Left renal pelvis (tissue), 4 donors: ENCODE data around the gene ANKRD31. TPM values are rescaled to one million over a fixed set of nuclear protein-coding genes. Genes with fewer than 3 reads are reported as not detected.

ENCODE experiments used
- DNase-seq, 4 donors: peaks; one replicate each; pipeline ENCODE4 v3.0.0-alpha.2; 2013; ENCODE audit warnings: low read depth in 4 of 4, low spot score in 3 of 4
- polyA plus RNA-seq, 4 donors: library from polyadenylated mRNA; unstranded; fragments of 120-200 nt; gene quantifications; one replicate each; pipeline ENCODE4 v1.2.1, GENCODE V29; 2013; ENCODE audit not compliant: insufficient read length in 4 of 4

The ANKRD31 gene
- polyA plus RNA-seq, 4 donors = 0.47 to 0.75 (median 0.60) TPM

DNA sequence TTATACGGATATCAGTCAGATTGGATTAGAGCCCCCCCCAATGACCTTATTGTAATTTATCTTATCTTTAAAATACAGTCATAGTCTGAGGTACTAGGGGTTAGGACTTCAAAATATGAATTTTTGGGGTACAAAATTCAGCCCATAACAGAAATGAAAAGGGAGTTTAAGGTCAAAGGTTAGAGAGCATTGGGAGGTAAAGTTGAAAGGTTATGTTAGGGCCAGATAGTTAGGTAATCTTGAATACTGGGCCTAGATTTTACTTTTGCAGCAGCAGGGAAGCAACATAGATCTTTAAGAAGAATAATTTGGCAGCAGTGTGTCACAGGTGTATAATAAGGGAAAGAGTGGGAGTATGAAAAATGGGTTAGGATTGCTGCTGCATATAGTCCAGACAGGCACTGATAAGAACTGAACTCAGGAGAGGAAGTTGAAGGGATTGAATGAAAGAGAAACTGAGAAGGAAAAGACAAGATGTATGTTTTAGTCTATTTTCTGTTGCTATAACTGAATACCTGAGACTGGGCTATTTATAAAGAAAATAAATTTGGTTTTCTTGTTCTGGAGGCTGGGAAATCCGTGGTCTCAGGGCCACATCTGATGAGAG lies 173.7 kb downstream of the ANKRD31 start:
- DNase-seq = no peak

DNA sequence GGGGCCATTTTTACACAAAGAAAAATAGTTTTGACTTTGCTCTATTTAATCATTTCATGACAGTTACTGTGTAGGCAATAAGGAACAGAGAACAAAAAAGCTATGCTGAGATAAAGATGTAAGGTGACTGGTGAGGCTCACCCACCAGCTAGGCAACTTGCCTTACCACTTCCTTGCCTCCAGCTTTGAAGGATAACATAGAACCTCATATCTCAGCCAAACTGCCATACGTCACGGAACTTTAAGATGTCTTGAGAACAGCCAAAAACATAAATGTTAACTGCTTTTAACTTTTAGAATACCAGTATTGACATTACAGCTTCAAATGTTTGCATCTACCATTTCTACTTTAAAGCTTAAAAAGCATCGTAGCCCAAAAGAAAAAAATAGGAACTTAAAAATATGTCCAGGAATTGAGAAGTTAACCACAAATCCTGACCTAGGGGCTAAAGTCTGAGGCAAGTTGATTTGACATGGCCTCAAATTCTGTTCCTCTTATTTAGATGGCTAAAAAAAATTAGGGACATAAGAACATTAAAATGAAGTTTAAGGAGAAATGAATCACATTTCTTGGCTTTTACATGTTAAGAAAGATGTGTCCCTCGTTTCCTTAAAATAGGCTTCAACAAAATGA lies 176.6 kb downstream of the ANKRD31 start:
- no peak for DNase-seq

DNA sequence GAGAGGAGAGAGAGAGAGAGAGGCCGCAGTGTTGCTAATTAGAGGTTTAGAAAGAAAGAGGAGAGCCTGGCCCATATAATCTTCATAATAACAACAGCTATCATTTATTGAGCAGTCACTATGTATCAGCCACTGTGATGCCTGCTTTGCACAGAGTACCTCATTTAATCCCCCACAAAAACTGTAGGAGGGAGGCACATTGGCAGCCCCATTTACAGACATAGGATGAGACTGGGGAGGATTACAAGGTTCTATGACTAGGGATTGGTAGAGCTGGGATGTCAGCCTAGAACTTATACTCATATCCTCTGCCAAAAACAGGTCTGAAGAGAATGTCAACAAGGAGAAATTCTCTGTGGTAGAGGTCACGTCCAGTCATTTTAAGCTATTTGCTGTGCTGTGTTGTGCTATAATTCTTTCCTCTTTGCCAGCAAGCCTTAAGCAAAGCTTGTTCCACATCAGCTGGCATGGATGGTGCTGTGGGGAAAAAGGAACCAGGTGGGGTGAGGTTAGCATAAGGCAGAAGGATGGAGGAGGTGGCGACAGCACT lies 177.6 kb downstream of the ANKRD31 start:
- no peak for DNase-seq

DNA sequence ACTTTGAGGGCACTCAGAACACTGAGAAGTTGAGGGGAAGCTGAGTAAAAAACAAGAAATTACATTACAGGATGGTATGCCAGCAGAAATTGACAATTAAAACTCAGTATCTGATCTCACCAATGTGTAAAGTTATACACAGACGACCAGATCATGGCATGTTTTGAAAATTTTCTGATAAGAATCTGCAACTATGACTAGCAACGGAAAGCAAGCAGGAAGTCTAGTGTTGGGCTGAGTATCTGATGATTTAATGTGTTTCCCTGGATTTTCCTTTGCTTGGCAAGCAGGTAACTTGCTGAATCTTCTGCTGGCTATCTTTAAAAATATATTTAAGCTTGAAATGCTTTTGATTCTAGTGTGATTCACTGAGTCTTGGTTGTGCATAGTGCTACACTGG lies 179.1 kb downstream of the ANKRD31 start:
- no peak for DNase-seq

DNA sequence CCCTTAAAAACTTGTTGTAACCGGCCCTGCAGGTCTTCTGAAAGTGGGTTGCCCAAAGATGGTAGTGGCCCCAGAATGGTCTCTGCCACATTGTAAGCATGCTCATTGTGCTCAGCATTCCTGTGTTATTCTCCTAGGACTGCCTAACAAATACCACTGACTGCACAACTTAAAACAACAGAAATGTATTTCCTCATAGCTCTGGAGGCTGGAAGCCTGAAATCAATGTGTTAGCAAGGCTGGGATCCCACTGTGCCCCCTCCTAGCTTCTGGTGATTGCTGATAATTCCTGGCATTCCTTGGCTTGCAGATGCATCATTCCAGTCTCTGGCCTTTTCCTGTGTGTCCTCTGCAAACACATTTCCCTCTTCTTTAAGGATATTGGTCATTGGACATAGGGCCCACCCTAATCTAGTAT lies 180.9 kb downstream of the ANKRD31 start:
- no peak for DNase-seq

DNA sequence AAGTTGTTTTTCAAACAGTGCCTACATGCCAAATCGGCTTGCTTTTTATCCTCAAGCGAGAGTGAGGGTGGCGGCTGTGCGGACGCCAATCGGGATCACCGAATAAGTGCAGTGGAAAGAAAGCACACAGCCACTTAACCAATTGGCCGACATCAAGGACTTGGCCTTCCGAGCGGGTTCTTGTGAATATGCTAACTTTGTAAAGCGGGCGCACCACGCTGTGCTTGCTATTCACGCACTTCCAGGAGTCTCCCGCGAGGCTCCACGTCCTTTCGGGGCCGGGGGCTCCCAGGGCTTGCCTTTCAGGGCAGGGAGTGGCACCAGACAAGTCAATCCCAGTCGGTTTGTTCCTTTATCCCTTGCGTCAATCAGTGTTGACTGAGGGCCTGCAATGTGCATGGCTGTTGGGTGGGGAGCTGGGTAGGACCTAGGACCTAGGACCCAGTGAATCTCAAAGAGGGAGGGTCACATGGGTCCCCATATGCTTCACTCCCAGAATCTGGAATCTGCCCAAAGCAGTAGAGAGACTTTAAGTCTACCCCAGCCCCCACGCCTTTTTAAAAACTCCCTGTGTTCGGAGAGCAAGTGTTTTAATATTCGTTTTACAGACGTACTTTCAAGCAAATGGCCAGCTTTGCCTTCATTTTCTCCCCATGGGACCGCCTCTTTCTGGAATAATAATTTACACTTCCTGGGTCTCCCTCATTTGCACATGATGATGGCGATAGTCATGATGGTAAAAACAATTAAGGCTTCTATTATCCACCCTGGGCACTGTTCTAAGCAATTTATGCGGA lies 182.3 kb downstream of the ANKRD31 start:
- peak in 2 of 4 donors; percentile 26 to 46 for DNase-seq

DNA sequence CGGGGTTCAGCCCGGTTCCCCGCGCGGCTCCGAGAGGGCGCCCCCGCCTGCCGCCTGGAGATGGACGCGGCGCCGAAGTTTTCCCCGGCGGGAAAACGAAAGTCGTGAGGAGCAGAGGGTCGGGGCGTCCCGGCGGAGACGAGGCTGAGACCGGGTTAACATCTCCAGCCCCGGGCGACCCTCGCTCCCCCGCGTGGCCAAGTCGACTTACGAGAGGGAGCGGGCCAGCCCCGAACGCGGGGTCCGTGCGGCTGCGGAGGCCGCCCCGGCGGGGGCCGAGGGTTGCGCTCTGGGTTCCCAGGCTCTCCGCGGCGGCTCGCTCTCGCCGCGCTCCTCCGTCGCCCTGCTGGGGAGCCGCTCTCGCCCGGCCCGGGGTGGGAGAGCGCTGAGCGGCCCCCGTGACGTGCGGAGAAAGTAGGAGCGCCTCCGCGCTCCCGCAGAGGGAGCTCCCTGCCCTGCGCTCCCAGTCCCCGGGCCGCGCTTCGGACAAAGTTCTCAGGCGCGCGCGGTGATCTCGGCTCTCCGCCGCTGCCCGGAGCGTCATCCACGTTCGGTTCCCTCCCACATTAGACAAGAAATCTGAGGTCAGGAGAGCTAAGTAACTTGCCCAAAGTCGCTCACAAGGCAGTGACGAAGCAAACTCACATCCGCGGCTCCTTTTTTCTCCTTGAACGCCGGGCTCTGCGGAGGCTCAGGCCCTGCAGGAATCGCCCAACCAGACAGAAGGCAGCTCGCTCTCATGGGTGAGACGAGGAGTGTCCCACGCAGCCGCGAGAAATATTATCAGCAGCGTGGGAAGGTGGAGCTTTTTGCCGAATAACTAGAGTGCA lies 183.2 kb downstream of the ANKRD31 start:
- peak; percentile 44 to 59 (median 56) for DNase-seq

DNA sequence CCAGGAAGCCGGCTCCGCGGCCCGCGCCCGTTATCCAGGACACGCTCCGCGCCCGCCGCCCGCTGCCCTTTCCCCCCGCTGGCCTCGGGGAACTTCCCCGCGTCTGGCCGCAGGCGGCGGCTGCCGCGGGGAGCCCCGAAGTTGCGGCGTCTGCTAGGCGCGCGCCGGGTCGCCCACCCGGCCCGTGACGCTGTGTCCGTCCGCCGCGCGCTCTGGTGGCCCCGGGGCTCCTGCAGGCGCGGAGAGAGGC lies 183.7 kb downstream of the ANKRD31 start:
- DNase-seq = no peak

DNA sequence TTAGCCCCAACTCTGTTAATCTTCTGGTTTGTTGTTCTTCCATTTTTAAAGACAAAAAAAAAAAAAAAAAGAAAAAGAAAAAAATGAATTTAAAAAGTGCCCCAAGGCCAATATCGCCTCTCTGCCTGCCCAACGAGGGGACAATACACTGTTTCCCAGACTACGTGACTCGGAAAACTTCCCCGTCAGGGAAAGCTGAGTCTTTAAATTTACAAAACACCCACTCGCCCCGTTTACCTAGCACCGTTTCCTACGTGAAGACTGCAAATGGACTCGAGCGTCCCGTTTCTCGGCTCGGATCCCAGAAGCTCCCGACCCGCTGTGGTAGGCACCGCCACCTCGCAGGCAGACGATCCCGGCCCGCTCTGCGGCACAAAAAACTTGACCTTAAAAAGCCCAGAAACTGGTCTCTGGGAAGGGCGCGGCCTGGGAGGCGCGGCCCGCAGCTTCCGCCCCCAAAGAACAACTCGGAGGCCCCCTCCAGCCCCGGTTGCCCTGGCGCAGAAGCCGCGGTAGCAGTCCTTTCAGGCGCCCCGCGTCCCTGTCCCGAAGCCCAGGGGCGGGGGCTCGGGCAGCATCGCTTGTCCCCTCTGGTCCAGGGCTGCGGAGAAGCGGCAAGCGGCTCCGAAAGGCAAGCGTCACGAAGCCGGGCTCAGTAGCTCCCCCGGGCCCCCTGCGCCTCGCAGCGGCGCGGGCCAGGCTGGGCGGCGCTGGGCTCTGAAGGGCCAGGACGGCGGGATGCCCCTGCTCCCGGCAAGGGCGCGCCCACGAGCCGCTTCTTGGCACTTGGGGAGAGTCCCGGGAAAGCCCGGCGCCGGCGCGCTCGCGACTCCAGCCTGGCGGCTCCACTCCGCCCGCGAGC lies 184.3 kb downstream of the ANKRD31 start, which contains the start of gene GCNT4:
Gene GCNT4 (minus strand): TSS at position 367 of the 862 bp plus-strand sequence. CDS start 22,521 bp downstream, outside the sequence.
- no peak for DNase-seq

DNA sequence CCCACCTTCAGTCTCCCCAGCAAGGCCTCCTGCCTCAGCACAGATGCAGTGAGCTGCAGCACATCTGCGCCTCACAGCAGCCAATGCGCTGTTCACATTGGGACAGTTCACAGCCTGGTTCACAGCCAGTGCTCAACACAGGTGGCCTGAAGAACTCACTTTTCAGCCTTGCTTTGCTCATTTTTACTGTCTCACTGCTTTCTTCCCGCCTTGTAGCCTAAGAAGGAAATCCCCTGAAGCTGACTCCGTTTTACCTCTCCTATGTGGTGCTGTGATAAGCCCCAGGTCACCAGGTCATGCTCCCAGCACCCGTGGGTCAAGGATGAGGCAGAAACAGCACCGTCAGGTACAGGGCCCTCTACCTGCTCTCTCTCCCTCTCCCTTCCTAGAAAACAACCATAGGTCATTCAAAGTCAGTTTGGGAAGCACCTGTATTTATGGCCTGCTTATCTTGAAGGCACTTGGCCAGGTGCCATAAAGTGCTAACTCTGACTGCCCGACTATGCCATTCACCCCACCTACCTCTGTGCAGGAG lies 185.4 kb downstream of the ANKRD31 start:
- no peak for DNase-seq

DNA sequence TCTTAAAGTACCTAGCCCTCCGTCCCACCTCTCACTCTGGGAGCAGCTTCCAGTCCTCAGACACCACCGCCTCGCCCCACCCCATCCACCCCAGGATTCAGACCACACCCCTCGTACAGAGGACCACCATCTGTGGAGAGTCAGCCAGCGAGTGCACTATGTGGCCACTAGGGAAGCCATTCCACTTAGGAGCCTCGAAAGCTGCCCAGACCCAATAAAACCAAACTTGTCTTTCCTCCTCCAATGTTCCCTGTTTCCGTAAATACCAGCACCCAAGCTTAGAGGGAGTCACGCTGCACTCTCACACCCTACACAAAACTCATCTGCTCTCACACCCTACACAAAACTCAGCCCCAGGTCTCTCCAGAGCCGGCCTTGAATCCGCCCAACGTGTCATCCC lies 186.3 kb downstream of the ANKRD31 start:
- DNase-seq = no peak

DNA sequence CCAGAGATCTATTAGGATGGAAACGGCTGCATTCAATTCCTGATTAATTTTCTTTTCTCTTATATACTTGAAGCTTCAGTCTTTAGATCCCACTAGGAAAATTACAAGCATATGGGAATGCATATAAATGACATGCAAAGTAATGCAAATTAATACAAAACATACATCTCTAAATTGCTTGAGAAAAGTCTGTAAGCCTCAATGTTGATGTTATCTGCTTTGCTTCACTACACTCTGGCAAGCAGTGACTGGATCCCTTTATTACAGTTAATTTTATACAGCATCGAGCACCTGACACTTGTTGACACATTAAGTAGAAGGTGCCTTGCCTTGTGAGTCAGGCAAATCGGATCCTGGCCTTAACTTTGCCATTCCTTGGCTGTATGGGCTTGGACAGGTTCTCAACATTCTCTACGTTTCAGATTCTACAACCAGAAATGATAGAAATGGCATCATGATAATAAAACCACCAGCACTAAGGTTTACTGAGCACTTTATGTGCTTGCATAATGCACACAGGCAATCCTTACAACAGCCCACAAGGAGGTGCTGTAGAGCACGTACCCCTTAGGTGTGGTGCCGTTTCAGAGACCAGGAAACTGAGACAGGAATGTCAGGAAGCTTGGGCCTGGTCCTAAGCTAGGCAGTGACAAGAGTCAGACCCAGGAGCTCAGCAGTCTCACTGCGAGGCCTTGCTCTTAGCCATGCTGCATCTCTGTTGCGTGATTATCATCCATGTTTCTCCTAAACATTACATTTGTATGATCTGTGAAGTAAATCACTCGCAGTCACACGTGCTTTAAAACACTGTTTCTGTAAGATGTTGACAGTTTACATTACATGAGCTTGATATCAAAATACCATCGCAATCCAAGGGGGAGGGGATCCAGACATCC lies 187.0 kb downstream of the ANKRD31 start:
- no peak for DNase-seq

DNA sequence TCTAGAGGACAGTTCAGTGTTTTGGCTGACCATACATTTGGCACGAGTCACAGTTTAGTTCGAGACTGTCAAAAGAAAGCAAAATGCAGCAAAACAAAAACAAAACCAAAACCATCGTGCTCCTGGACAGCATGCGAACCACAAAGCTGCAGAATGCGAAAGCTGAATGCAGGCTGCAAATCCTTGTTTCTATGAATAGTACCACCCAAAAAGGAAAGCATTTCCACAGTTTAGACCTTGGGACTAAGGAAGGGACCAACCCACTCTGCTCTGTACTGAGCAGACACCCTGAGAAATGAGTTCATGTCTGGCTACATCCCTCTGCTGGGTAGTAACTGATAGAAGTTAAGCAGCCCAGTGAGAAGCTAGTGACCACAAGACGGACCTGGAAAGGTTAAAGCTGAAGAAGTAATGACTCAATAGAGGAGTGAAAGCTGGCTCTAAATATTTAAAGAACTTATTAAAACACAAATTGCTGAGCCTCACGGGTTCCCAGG lies 188.2 kb downstream of the ANKRD31 start:
- DNase-seq = no peak

DNA sequence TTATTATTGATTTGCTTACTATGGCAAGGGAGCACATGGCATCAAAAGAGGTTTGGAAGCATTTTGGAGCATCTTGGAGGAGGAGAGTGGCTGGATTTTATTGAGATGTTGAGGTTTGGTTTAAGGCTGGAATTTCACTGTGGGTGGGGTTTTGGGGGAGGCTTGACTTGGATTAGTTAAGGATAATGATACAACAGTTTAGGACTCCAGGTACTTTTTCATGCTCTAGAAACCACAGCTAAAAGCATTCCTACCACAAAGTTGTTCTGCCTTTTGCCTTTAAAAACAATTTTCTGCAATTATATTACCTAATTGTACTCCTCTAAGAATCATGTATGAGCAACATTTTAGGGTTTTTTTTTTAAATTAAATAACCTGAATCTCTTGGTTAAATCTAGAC lies 189.3 kb downstream of the ANKRD31 start:
- no peak for DNase-seq

DNA sequence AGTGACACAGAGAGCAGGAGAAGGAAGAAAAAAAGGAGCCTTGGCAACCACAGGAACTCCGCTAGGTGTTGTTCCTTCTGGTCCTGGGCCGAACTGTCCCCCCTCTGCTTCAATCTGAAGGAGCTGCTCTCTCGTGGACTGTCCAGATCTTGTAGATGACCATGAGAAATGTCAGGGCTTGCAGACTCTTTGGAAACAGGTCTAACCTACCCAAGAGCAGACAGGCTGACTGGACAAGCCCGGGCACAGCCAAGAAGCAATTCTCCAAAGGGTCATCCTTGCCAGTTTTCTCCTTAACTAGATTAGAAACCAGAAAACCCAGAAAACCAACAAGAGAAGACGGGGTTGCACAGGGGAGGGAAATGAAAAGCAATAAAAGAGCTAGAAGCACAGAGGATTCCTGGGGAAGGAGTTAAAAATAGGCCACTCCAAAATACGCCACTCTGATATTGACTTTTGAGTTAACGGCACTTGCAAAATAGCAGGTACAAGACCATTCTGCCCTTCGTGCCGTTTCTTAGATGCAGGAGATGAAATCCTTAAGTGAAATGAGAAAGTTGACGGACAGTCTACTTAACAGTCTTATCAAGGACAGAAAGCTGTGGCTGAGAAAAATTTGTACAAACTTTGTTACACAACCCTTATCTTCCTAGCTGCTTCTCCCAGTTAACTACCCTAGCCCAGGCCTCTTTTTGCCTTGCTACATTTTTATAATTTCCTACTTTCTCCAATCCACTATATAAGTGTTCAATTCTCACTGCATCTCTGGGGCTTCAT lies 190.1 kb downstream of the ANKRD31 start:
- no peak for DNase-seq

DNA sequence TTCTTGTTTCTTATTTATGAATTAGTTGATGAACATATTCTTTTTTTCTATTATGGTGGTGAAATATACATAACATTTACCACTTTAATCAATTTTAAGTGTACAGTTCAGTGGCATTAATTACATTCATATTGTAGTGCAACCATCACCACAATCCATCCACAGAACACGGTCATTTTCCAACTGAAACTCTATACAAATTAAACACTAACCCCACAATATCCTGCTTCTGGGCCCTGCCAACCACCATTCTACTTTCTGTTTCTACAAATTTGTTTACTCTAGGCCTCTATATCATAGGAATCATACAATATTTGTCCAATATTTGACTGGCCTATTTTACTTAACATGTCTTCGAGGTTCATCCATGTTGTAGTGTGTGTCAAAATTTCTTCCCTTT lies 191.6 kb downstream of the ANKRD31 start:
- DNase-seq = no peak

DNA sequence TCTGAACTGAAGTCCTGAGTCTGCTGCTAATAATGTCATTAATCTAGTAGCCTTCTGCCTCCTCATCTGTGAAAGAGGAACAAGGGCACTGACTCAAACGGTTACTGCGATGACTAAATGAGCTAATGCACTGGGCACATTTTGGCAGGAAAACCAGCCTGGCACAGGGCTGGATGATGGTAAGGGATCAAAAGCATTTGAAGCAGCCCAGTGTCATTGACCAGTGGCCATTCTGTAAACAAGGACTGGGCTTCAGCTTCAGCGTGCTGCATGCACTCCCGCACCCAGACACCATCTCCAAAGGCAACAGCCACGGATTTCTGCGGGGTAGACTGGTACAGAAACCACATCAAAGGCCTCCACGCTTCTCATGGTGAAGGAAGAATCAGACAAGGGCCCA lies 192.3 kb downstream of the ANKRD31 start:
- DNase-seq = no peak
